HG02763 (cell line): ENCODE results near the gene PCDH15.

Experiments used
- ATAC-seq: cut with Tn5 transposase; IDR thresholded peaks from one replicate; pipeline ENCODE4 v1.9.1; 2021; ENCODE audit warnings: mild to moderate bottlenecking, moderate library complexity; ENCODE audit not compliant: unreplicated experiment

PCDH15 gene

DNA sequence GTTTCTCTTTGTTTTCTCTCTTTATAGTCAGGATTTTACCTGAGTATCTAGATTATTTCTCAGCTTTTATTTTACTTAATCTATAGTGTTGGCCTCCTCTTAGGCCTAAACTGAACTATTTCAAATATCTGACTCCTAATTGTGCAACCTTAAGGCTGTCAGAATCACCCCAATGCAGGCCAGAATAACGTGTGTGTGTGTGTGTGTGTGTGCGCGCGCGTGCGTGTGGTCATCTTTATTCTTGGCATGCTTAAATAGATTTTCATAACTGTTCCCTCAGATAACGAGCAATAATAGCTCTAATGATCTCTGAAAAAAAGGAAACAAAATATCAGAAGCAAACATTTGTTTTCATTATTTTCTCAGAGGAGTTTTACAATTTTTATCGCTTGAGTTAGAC lies 92.4 kb downstream of the PCDH15 start:
- ATAC-seq: no peak

DNA sequence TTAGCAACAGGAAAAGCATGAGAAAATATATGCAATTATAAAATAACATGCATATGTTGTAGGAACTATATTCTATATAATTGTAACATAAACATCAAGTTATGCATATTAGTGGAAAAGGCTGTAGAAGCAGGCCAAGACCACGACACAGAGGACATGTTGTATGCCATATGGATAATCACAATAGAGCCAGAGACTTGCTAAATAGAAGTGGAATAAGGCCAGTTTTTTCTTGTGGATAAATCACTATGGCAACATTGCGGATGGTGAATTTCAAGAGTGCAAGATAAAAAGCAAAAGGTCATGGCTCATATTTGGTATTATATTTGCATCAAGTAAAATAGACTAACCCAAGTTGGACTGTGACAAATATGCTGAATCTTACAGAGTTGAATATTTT lies 93.0 kb downstream of the PCDH15 start:
- no peak for ATAC-seq

- no peak for ATAC-seq
Measured at GRCh38 chr10:54702583-54703485, 98.2 kb downstream of the PCDH15 start.

- no peak for ATAC-seq
Measured at GRCh38 chr10:54691331-54691730, 109.7 kb downstream of the PCDH15 start.

DNA sequence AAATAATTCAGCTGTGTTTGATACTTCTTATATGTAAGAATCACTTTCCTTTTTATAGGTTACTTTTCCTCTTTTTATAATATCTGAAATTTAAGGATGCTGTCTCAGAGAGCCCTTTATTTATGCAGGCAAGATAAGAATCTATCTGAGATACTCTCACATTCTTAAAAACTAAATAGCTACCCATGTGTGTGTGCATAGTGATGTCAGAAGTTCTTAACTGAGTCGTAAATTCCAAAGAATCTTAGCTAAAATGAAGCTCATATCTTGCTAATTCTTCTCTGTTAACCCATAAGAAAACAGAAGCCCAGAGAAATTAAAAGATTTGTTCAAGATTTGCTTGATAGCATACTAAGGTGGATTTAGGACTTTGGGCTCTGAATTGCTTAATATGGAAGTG lies 118.5 kb downstream of the PCDH15 start:
- no peak for ATAC-seq

GRCh38 chr10:54681136-54681535 lies 119.9 kb downstream of the PCDH15 start:
- no peak for ATAC-seq

DNA sequence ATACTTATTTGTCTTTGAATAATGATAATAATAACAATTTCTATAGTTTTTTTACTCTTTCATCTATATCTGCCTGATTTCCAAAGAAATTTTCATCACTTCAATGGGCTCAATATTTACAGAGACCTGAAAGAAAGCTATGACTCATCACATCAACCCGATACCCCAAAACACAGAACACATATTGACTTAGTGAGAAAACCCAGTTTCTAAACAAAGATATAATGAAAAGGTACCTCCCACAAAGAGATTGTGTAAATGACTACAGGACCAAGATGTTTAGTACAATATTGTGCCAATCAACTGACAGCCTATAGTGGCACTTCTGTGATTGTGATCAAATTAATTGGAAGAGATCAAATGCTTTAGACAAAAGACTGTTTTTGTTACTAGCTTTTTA lies 133.9 kb downstream of the PCDH15 start:
- ATAC-seq: no peak

GRCh38 chr10:54666192-54666591 lies 134.8 kb downstream of the PCDH15 start:
- no peak for ATAC-seq

GRCh38 chr10:54665095-54665494 lies 135.9 kb downstream of the PCDH15 start:
- no peak for ATAC-seq

- ATAC-seq: no peak
Measured at GRCh38 chr10:54660397-54660796, 140.6 kb downstream of the PCDH15 start.

DNA sequence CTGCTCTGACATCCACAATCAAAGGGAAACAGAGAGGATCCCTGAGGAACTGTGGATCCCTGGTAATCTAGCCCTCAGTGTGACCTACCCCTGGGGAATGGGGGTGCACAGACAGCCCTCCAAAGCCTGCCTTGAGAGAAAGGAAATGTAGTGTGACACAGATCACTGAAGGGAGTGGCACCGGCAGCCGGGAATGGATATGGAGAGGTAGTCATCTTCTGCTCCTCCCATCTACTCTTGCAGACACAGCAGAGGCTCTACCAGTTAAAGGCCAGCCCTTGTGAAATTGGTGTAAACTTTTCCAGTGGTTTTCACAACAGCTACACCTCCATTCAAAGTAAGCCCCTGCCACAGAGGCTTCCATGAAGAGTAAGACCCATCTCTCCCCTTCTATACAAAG lies 144.4 kb downstream of the PCDH15 start:
- ATAC-seq: no peak

GRCh38 chr10:54653518-54653917 lies 147.5 kb downstream of the PCDH15 start:
- no peak for ATAC-seq

- ATAC-seq: no peak
Measured at GRCh38 chr10:54650547-54650946, 150.5 kb downstream of the PCDH15 start.

DNA sequence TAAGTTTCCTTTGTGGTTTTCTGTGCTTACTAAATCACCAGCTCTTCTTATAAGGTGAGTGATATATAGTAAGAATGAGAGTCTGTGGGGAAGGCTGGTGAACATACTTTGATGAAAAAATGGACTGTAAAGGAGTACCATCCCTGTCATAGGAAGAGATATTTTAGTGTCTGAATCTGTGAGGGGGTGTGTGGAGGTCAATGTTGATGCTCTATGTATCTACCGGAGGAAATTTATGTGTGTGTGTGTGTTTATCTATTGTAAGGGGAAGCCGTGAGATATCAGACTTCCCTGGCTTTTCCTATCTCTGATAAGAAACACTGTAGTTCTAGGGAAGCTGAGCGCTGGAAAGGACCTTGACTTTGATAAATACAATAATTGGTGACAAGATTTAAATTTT lies 179.0 kb downstream of the PCDH15 start:
- ATAC-seq: no peak

DNA sequence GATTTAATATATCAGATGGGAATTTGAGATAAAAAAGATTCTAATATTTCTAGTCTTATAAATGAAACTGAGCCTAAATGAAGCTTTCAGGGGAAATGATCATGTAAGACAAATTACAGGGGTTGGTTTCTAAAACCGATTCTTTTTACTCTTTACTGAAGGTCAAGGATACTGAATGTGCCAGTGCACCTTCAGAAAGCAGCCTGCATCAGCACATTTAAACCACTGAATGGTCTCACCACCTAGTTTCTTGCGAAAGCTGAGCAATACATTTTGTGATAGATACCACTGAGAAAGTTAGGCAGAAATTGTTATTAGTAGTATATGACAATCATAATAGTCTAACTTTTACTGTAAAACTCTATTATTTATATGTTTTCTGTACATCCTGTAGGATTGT lies 180.7 kb downstream of the PCDH15 start:
- ATAC-seq: no peak

GRCh38 chr10:54614072-54614471 lies 187.0 kb downstream of the PCDH15 start:
- no peak for ATAC-seq

DNA sequence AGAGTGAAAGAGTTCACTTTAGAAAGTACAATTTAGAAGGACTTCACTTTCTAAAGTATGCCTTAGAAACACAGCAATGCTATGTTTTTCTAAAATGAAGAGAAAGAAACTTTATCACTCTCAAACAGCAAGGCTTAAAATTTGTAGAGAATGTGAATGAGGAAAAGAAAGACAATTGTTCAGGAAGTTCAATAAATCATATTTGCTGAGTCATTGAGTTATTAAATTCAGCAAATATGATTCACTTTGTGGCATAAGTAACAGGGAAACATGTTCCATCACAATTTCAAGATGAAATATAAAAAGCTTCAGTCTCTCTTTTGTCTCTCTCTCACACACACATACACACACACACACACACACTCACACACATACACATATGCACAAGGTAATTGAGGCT lies 187.9 kb downstream of the PCDH15 start:
- ATAC-seq: no peak

DNA sequence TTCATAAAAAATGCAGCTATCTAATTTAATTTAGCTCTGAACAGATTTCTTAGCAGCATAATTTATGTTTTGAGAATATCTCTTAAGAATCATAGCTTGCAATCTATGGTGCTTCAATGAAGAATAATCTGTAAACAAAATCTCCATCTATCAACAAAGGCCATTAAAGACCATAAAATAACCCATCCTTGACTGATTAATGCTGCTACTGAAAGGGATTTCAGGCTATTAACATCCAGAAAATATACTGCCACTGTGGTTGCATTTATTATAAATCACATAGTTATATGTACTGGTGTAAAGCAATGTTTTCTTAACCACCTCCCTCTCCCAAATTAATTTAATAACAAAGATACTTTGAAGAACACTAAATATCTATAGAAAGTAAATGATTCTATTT lies 191.6 kb downstream of the PCDH15 start:
- ATAC-seq: no peak

DNA sequence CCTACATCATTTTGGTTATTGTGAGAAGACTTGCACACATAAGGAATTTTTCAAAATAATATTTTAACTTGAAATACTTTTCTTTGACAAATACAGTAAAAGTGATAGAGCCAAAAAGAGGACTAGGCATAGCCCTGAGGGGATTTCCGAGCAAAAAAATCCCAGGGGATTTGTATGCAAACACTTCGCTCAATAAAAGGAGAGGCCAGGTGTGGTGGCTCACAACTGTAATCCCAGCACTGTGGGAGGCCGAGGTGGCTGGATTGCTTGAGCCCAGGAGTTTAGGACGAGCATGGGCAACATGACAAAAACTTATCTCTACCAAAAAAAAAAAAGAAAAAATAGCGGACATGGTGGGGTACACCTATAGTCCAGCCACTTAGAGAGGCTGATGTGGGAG lies 193.0 kb downstream of the PCDH15 start:
- no peak for ATAC-seq

GRCh38 chr10:54594289-54594688 lies 206.7 kb downstream of the PCDH15 start:
- no peak for ATAC-seq

- no peak for ATAC-seq
Measured at GRCh38 chr10:54587971-54588370, 213.1 kb downstream of the PCDH15 start.

DNA sequence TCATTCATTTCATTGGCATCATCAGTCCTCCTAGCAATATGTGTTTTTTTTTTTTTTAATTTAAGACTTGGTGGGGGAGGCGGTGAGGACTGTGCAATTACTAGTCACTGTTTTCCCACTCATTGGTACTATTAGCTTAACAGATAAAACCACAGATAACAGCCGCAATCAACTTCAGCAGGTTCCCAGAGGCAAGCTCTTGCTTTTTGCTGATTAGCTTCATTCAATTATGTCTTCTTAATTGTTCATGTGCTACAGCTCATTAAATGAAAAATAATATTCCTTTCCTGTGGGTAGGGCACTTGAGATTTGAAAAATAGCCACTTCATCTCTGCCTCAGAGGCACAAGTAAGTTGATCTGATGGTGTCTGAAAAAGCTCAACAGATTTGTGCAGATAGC lies 215.5 kb downstream of the PCDH15 start:
- no peak for ATAC-seq

DNA sequence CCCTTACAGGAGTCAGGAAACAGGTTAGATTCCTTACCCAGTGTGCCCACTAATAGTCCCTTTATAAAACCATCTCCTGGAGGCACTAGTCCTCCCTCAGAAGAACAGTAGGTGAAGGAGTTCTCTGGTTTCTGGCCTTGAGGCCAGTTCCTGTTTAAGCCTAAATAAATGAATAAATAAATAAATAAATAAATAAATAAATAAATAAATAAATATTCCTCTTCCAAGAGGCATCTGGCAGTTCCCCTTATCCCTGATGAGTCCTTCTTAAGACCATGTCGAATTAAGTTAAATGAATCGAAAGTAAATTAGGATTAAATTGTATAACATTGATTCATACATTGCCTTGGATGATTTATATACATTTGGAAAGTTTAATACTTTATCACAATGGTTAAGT lies 223.3 kb downstream of the PCDH15 start:
- no peak for ATAC-seq
